HG03280 (cell line): Measurements from ENCODE around the gene DEXI.
"Not testable (repeated sequence)": the region's sequence is repeated elsewhere in the genome, so short reads cannot be mapped to it uniquely, and the experiment has no call there.

Experiments
- ATAC-seq: cut with Tn5 transposase; IDR thresholded peaks from one replicate; pipeline ENCODE4 v1.9.1; 2021; ENCODE audit warnings: mild to moderate bottlenecking, moderate library complexity; ENCODE audit not compliant: unreplicated experiment

DEXI gene

GRCh38 chr16:10970065-10970464 lies 27.8 kb upstream of the DEXI start:
- ATAC-seq: no peak

GRCh38 chr16:10969615-10970014 lies 27.3 kb upstream of the DEXI start:
- ATAC-seq: no peak

- no peak for ATAC-seq
These were observed 26.2 kb upstream of the DEXI start for GRCh38 chr16:10968498-10968897.

- ATAC-seq: no peak
These were observed 25.7 kb upstream of the DEXI start for GRCh38 chr16:10967986-10968385.

GRCh38 chr16:10966559-10966958 lies 24.3 kb upstream of the DEXI start:
- not testable (repeated sequence) for ATAC-seq

- no peak for ATAC-seq
These were observed 23.9 kb upstream of the DEXI start for GRCh38 chr16:10966129-10966528.

GRCh38 chr16:10965440-10966061 lies 23.3 kb upstream of the DEXI start:
- ATAC-seq: peak; percentile 55

- ATAC-seq: peak; percentile 51
These were observed 22.6 kb upstream of the DEXI start for GRCh38 chr16:10964891-10965326.

GRCh38 chr16:10964039-10964890 lies 22.0 kb upstream of the DEXI start:
- ATAC-seq: peak; percentile 36

- ATAC-seq: no peak
These were observed 19.0 kb upstream of the DEXI start for GRCh38 chr16:10961231-10961630.

- no peak for ATAC-seq
These were observed 16.9 kb upstream of the DEXI start for GRCh38 chr16:10959161-10959560.

- no peak for ATAC-seq
These were observed 15.7 kb upstream of the DEXI start for GRCh38 chr16:10957771-10958482.

- no peak for ATAC-seq
These were observed 12.6 kb upstream of the DEXI start for GRCh38 chr16:10954903-10955302.

GRCh38 chr16:10951026-10951425 lies 8.8 kb upstream of the DEXI start:
- ATAC-seq: no peak

- ATAC-seq: no peak
These were observed 8.1 kb upstream of the DEXI start for GRCh38 chr16:10950393-10950792.

- ATAC-seq: peak; percentile 64
These were observed 7.2 kb upstream of the DEXI start for GRCh38 chr16:10949424-10949970.

- no peak for ATAC-seq
These were observed 5.0 kb upstream of the DEXI start for GRCh38 chr16:10947211-10947787.

- no peak for ATAC-seq
These were observed 4.0 kb upstream of the DEXI start for GRCh38 chr16:10946308-10946707.

GRCh38 chr16:10945065-10945787 lies 3.0 kb upstream of the DEXI start:
- no peak for ATAC-seq
